Type B pancreatic cell (in vitro differentiated cells): ENCODE results near the gene ARRDC3. TPM values are rescaled to one million over a fixed set of nuclear protein-coding genes. Genes with fewer than 3 reads are reported as not detected.
A peak's percentile ranks its signal among the peaks of the same experiment; 100 is the strongest.

Source experiments
- DNase-seq: peaks from one replicate; pipeline ENCODE4 v3.0.0; 2021; ENCODE audit warnings: mixed read lengths; ENCODE audit not compliant: unreplicated experiment; ENCODE audit errors: extremely low spot score
- H3K27ac Mint-ChIP-seq: 2 replicates; pipeline ENCODE4 v1.8.0; 2021; ENCODE audit warnings: mild to moderate bottlenecking, mixed read lengths
- H3K27me3 Mint-ChIP-seq: 2 replicates; pipeline ENCODE4 v1.8.0; 2021; ENCODE audit warnings: mixed read lengths
- H3K36me3 Mint-ChIP-seq: 2 replicates; pipeline ENCODE4 v1.8.0; 2021; ENCODE audit warnings: mixed read lengths
- H3K4me1 Mint-ChIP-seq: one replicate; pipeline ENCODE4 v1.8.0; 2021; ENCODE audit warnings: mixed read lengths; ENCODE audit not compliant: unreplicated experiment
- H3K4me3 Mint-ChIP-seq: 2 replicates; pipeline ENCODE4 v1.8.0; 2021; ENCODE audit warnings: mild to moderate bottlenecking, mixed read lengths
- H3K9me3 Mint-ChIP-seq: 2 replicates; pipeline ENCODE4 v1.8.0; 2021; ENCODE audit warnings: mixed read lengths
- total RNA-seq: library from RNA; stranded (reverse); gene quantifications from 2 replicates; pipeline ENCODE4 v1.2.1, GENCODE V29; 2021; ENCODE audit warnings: low replicate concordance
- TF ChIP-seq, protein P1 (sequence below): fragments of 200-600 bp; sonication (generic); conservative IDR thresholded peaks from 2 replicates; pipeline ENCODE4 v1.5.0; 2021; ENCODE audit warnings: antibody characterized with exemption, mild to moderate bottlenecking

ARRDC3 gene
- total RNA-seq, 1 donor from 2014 or later: 98.6 TPM

- H3K36me3 Mint-ChIP-seq: no peaks in the 10 kb centered on the region
- TF ChIP-seq, protein P1, sequence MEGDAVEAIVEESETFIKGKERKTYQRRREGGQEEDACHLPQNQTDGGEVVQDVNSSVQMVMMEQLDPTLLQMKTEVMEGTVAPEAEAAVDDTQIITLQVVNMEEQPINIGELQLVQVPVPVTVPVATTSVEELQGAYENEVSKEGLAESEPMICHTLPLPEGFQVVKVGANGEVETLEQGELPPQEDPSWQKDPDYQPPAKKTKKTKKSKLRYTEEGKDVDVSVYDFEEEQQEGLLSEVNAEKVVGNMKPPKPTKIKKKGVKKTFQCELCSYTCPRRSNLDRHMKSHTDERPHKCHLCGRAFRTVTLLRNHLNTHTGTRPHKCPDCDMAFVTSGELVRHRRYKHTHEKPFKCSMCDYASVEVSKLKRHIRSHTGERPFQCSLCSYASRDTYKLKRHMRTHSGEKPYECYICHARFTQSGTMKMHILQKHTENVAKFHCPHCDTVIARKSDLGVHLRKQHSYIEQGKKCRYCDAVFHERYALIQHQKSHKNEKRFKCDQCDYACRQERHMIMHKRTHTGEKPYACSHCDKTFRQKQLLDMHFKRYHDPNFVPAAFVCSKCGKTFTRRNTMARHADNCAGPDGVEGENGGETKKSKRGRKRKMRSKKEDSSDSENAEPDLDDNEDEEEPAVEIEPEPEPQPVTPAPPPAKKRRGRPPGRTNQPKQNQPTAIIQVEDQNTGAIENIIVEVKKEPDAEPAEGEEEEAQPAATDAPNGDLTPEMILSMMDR: peak; percentile 96
- H3K4me3 Mint-ChIP-seq: no peak overlapping the region
- no peaks in the 10 kb centered on the region for H3K9me3 Mint-ChIP-seq
- no peaks in the 10 kb centered on the region for H3K4me1 Mint-ChIP-seq
- DNase-seq: no peak
- H3K27me3 Mint-ChIP-seq: no peaks in the 10 kb centered on the region
- no peak overlapping the region for H3K27ac Mint-ChIP-seq
Observed at GRCh38 chr5:91419571-91420537, 36.7 kb upstream of the ARRDC3 start.

- H3K27ac Mint-ChIP-seq: no peak overlapping the region
- no peaks in the 10 kb centered on the region for H3K36me3 Mint-ChIP-seq
- no peaks in the 10 kb centered on the region for H3K9me3 Mint-ChIP-seq
- DNase-seq: no peak
- TF ChIP-seq, protein P1: no peak
- H3K4me3 Mint-ChIP-seq: no peak overlapping the region
- no peaks in the 10 kb centered on the region for H3K4me1 Mint-ChIP-seq
- no peaks in the 10 kb centered on the region for H3K27me3 Mint-ChIP-seq
Observed at GRCh38 chr5:91419136-91419535, 36.0 kb upstream of the ARRDC3 start.

GRCh38 chr5:91418158-91418557 lies 35.0 kb upstream of the ARRDC3 start:
- Mint-ChIP-seq H3K27me3 (no peaks in the 10 kb centered on the region), H3K9me3 (no peaks in the 10 kb centered on the region), H3K4me1 (no peaks in the 10 kb centered on the region), H3K27ac (no peak overlapping the region), H3K36me3 (no peaks in the 10 kb centered on the region), H3K4me3 (no peak overlapping the region)
- DNase-seq: no peak
- TF ChIP-seq, protein P1: no peak

DNA sequence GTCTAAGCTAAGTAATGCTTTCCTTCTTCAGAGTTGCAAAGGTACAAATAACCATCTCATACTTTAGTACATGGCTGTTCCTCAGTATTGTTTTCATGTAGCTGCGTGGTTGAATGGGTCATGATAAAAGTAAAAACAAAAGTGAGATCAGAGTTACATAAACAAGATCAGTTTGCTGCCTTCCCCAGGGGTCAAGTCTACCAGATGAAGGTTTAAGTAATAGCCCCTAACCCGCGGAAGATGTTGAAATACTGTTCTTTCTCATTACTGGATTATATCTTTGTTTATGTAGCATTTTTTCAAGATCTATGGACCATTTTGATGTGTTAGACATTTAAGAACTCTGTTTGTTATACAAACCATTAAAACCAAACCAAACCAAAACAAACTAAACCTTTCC lies 34.1 kb upstream of the ARRDC3 start:
- no peak for DNase-seq
- Mint-ChIP-seq H3K4me1 (no peaks in the 10 kb centered on the region), H3K36me3 (no peaks in the 10 kb centered on the region), H3K9me3 (no peaks in the 10 kb centered on the region), H3K27ac (no peak overlapping the region), H3K27me3 (no peaks in the 10 kb centered on the region), H3K4me3 (no peak overlapping the region)
- TF ChIP-seq, protein P1: no peak

DNA sequence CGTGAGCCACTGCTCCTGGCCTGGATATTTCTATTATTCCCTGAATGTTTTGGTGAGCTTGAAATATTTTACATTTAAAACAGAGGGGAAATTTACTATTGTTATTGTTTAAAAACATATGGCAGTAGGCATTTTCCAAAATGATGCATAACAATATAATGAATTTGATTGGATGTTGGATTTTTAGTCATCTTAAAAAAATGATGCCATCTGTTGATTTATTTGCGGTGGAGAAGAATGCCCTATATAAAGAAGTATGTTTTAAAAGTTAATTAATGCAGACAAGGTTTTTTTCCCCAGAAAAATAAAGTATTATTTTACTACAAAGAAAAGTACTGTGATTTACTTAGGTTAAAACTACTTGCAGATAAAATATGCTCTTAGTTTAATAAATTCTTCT lies 33.4 kb upstream of the ARRDC3 start:
- Mint-ChIP-seq H3K36me3 (no peaks in the 10 kb centered on the region), H3K4me1 (no peaks in the 10 kb centered on the region), H3K27ac (no peak overlapping the region), H3K9me3 (no peaks in the 10 kb centered on the region), H3K4me3 (no peak overlapping the region), H3K27me3 (no peaks in the 10 kb centered on the region)
- TF ChIP-seq, protein P1: no peak
- DNase-seq: no peak
